Fibroblast of villous mesenchyme (primary cell): ENCODE measurements around the gene RNF141. TPM values are rescaled to one million over a fixed set of nuclear protein-coding genes. Genes with fewer than 3 reads are reported as not detected.

Experiments
- DNase-seq: peaks from one replicate; pipeline ENCODE4 v3.0.0-alpha.2; 2010; ENCODE audit warnings: low read depth
- H3K4me3 ChIP-seq: 2 replicates; pipeline ENCODE4 v1.5.1; 2011; ENCODE audit warnings: low read depth, mild to moderate bottlenecking, low read length
- CTCF ChIP-seq: IDR thresholded peaks from 2 replicates; pipeline ENCODE4 v1.5.1; 2012; ENCODE audit warnings: low read depth, mild to moderate bottlenecking, low read length; ENCODE audit not compliant: insufficient read depth
- total RNA-seq: library from RNA; depleted of rRNA; stranded (reverse); fragments of >200 nt; gene quantifications from 2 replicates; pipeline ENCODE4 v1.2.3, GENCODE V29; 2012

The RNF141 gene
- total RNA-seq: 18.0 and 31.1 TPM in 2 replicates

- peak; percentile 91 for DNase-seq
- TF ChIP-seq CTCF: peak; percentile 72
- peak within 1 kb of the TSS; percentile 79 for H3K4me3 ChIP-seq
Observed at GRCh38 chr11:10540915-10541560, at the start of gene RNF141. TSS of gene RNF141 (minus strand) at chr11:10541187. CDS start at chr11:10534158, 7,029 bp downstream.

GRCh38 chr11:10590218-10590915, 49.4 kb upstream of the RNF141 start:
- no peak overlapping the region for H3K4me3 ChIP-seq
- peak; percentile 63 for DNase-seq
- no peak for TF ChIP-seq CTCF

- no peak overlapping the region for H3K4me3 ChIP-seq
- TF ChIP-seq CTCF: no peak
- DNase-seq: no peak
Observed at GRCh38 chr11:10588904-10589303, 47.9 kb upstream of the RNF141 start.

GRCh38 chr11:10587995-10588394, 47.0 kb upstream of the RNF141 start:
- DNase-seq: no peak
- TF ChIP-seq CTCF: no peak
- no peak overlapping the region for H3K4me3 ChIP-seq

- no peak for DNase-seq
- TF ChIP-seq CTCF: no peak
- H3K4me3 ChIP-seq: no peak overlapping the region
Observed at GRCh38 chr11:10587388-10587787, 46.4 kb upstream of the RNF141 start.

- peak; percentile 85 for DNase-seq
- H3K4me3 ChIP-seq: no peak overlapping the region
- no peak for TF ChIP-seq CTCF
Observed at GRCh38 chr11:10584071-10584501, 43.1 kb upstream of the RNF141 start.
